Mammary epithelial cell (primary cell): ENCODE results near the gene AOC2.

ENCODE experiments used
- CTCF ChIP-seq, 2 donors: IDR thresholded peaks in 1 of 2; conservative IDR thresholded peaks in 1 of 2; 2 replicates each; pipeline ENCODE4 v1.5.1; 2011 to 2012; ENCODE audit warnings: inconsistent platforms in 2 of 2, low read length in 2 of 2, mild to moderate bottlenecking in 2 of 2, control low read depth in 1 of 2, low read depth in 1 of 2; ENCODE audit not compliant: insufficient read depth in 1 of 2; ENCODE audit errors: extremely low read depth in 1 of 2
- EZH2 ChIP-seq: IDR thresholded peaks from 2 replicates; pipeline ENCODE4 v1.6.1; 2012; ENCODE audit warnings: low read length, inconsistent platforms, borderline replicate concordance

- no peak for TF ChIP-seq CTCF (conservative IDR thresholded peaks at IDR 0.05 in 1 of 2, IDR thresholded peaks at IDR 0.05 in 1 of 2; ENCODE audit: extremely low read depth in 1 of 2, insufficient read depth in 1 of 2, low read depth in 1 of 2, low read length in 2 of 2)
- TF ChIP-seq EZH2: no peak
These were observed 9.8 kb downstream of the AOC2 start for GRCh38 chr17:42853968-42854790.
